CD4-positive, alpha-beta T cell treated with Interleukin-12 subunit alpha and Interleukin-12 subunit beta, for 1 hour (primary cell): ENCODE results near the gene MCF2L.

Experiments
- DNase-seq: peaks from one replicate; pipeline ENCODE4 v3.0.0-alpha.2; 2020

The MCF2L gene

DNA sequence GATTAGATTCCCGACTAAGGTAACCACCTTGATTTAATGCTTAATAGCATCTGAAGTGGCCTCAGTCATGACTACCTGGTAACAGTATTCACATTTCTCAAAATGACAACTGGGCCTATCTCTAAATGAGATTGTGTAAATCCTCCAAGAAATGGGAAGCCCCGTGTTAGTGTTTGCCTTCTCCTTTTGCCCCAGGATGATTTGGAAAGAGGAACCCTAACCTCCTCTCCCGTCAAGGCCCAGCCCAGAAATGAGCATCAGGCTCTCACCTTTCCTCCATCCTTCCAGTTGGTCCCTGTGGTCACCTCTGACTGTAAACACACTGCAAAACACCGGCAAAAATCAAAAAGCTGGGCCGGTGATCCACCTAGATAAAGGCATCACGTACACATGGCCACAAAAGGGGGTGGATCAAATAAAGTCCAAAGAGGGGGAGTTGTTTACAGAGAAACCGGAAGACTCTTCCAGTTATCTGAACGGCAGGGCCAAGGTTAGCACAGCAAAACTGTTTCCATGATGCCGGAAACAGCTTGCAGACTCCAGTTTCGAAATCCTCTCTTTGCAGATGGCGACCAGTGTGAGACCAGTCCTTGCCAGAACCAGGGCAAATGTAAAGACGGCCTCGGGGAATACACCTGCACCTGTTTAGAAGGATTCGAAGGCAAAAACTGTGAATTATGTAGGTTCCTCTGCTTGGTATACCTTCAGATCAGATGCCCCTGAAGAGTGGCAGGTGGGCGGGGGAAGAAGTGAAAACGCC is 170.0 kb downstream of the MCF2L start:
- no peak for DNase-seq

- no peak for DNase-seq
Observed at GRCh38 chr13:113139577-113139976, 170.6 kb downstream of the MCF2L start.

- DNase-seq: no peak
Observed at GRCh38 chr13:113140677-113141600, 171.9 kb downstream of the MCF2L start.

DNA sequence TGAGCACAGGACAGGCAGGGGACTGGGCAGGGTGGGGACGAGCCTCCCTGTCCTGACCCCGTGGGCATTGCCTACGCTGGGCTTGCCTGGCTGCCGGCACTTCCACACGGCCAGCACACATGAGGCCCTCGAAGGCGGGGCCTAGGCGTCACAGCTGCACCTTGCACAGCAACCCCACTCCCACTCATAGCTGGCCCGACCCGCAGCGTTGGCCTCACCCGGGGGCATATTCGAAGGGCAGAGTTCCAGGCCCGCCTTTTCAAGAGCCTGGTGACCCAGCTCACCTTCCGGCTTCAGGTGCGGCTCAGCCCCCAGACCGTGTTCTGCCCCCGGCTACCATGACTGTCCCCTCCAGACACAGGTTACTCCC is 172.6 kb downstream of the MCF2L start:
- DNase-seq: no peak

GRCh38 chr13:113142876-113143275 is 173.9 kb downstream of the MCF2L start:
- no peak for DNase-seq

DNA sequence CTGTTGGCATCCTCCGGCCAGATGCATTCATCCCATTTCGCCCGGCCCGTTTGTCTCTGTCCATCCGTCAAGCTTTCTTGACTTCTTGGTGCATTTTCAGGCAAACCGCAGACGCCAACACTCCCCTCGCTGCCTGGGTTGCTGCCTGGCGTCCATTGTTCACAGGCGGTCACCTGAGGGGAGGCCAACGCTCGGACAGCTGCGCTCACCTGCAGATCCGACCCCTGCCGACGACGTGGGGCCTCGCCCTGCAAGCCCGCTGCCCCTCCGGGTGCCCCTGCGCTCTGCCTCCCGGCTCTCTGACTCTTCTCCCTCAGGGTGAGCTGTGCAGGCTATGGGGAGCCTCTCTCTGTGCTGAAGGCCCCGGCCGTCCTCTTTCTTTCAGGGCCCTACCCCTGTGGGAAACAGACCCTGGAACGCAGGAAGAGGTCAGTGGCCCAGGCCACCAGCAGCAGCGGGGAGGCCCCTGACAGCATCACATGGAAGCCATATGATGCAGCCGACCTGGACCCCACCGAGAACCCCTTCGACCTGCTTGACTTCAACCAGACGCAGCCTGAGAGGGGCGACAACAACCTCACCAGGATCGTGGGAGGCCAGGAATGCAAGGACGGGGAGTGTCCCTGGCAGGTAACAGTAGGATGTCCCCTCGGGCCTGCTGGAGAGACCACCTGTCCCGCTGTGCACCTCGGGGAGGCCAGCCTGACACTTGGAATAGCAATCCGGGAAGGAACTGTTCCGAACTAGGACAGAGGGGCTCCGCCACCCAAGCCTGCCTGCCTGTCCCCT is 174.6 kb downstream of the MCF2L start:
- DNase-seq: no peak

- DNase-seq: no peak
Observed at GRCh38 chr13:113144255-113144629, 175.2 kb downstream of the MCF2L start.

DNA sequence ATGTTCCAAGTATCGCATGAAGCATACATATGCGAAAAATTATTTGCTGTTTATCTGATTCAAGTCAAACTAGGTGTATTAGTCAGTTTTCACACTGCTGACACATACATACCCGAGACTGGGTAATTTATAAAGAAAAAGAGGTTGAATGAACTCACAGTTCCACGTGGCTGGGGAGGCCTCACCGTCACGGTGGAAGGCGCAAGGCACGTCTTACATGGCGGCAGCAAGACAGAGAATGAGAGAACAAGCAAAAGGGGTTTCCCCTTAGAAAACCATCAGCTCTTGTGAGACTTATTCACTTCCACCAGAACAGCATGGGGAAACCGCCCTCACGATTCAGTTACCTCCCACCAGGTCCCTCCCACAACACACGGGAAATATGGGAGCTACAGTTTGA is 176.5 kb downstream of the MCF2L start:
- DNase-seq: no peak

GRCh38 chr13:113145911-113146598 is 177.0 kb downstream of the MCF2L start:
- DNase-seq: no peak

GRCh38 chr13:113146750-113147149 is 177.7 kb downstream of the MCF2L start:
- no peak for DNase-seq

GRCh38 chr13:113147206-113147605 is 178.2 kb downstream of the MCF2L start:
- DNase-seq: no peak

DNA sequence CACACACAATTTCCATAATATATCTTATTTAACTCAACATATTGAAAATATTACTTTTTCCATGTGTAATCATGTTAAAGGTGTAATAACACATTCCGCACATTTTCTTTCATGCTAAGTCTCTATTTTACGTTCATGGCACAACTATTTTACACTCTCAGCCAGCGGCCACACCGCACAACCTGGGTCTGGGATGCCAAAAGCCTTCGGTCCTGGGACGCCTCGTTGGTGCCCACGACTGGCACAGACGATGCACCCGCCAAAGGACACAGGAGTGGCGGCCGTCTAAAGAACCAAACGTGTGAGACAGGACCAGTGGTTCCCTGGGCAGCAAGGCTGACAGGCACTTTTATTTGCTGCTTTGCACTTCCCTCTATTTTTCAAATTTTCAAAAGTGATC is 179.4 kb downstream of the MCF2L start:
- no peak for DNase-seq

GRCh38 chr13:113148940-113149503 is 180.0 kb downstream of the MCF2L start:
- no peak for DNase-seq
